D721Med (cell line): ENCODE measurements around the gene SLC5A1.

Source experiments
- DNase-seq: peaks from one replicate; pipeline ENCODE4 v3.0.0; 2011; ENCODE audit warnings: low spot score; ENCODE audit not compliant: insufficient read length
- FAIRE-seq: peaks from 2 replicates; lab custom pipeline; 2011; peaks lifted over from hg19 to GRCh38; lab: Jason Lieb, UNC
- TF ChIP-seq, protein P1 (sequence below): IDR thresholded peaks from 2 replicates; pipeline ENCODE4 v1.5.1; 2012; ENCODE audit warnings: mild to moderate bottlenecking, control low read depth; ENCODE audit not compliant: insufficient read depth; ENCODE audit errors: missing control alignments

The SLC5A1 gene

DNA sequence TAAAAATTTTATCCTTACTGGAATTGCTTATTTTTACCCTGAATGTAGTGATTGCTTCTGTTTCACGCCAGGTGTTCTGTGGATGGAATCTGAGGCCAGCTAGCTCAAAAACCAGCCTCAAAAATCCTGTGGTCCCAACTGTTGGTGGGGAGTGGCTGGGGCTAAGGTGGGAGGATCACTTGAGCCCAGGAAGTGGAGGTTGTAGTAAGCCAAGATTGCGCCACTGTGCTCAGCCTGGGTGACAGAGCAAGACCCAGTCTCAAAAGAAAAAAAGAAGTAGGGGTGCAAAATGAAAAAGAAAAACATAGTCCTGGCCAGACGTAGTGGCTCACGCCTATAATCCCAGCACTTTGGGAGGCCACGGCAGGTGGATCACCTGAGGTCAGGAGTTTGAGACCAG, 27.0 kb upstream of the SLC5A1 start:
- TF ChIP-seq, protein P1, sequence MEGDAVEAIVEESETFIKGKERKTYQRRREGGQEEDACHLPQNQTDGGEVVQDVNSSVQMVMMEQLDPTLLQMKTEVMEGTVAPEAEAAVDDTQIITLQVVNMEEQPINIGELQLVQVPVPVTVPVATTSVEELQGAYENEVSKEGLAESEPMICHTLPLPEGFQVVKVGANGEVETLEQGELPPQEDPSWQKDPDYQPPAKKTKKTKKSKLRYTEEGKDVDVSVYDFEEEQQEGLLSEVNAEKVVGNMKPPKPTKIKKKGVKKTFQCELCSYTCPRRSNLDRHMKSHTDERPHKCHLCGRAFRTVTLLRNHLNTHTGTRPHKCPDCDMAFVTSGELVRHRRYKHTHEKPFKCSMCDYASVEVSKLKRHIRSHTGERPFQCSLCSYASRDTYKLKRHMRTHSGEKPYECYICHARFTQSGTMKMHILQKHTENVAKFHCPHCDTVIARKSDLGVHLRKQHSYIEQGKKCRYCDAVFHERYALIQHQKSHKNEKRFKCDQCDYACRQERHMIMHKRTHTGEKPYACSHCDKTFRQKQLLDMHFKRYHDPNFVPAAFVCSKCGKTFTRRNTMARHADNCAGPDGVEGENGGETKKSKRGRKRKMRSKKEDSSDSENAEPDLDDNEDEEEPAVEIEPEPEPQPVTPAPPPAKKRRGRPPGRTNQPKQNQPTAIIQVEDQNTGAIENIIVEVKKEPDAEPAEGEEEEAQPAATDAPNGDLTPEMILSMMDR = no peak
- no peak for DNase-seq
- no peak for FAIRE-seq

DNA sequence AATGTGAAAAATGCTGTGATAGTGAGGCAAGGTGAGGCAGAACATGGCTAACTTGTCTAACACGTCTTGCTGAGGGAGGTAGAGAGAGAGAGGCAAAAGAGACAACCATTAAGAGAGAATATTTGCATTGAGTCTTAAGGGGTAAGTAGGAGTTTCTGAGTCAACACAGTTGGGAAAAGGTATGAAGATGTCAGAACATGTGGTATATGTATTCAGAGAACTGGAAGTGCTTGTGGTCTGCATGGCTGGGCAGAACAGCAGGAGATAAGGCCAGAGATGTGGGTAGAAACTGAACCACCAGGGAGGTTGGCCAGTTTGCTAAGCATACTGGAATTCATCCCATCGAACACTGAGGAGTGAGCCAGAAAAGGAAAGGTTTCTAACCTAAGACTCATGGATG, 25.0 kb upstream of the SLC5A1 start:
- FAIRE-seq = no peak
- no peak for DNase-seq

DNA sequence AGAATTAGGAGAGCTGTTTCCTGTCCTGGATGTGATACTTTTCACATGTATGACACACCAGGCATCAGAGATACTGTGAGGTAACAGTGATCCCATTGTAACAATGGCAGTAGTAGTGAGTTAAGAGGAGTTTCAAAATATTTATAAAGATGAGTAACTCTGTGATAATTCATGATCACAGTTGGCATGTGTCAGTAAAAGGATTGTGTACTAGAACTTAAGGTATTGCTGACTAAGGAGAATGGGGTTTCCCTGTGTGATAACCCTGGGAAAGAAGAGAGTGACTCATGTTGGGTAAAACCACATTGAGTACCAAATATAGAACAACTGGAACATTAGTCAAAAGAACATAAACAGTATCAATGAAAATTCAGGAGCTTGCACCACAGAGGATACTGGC, 22.9 kb upstream of the SLC5A1 start:
- FAIRE-seq (no peak), DNase-seq (no peak)
- TF ChIP-seq, protein P1 = no peak

More for the DNA sequence above, 25.0 kb upstream of the SLC5A1 start:
- TF ChIP-seq, protein P1 = no peak

DNA sequence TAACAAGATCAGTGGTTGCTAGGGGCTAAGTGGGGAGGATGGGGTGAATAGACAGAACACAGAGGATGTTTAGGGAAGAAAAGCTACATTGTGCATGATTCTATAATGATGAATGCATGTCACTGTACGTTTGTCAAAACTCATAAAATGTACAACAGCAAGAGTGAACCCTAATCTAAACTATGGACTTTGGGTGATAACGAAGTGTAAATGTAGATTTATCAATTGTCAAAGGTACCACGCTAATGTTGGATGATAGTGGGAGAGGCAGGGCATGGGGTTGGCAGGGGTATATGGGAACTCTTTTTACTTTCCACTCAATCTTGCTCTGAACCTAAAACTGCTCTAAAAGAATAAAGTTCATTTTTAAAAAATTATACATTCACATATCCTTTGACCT, 21.3 kb upstream of the SLC5A1 start:
- TF ChIP-seq, protein P1 = no peak
- FAIRE-seq (no peak), DNase-seq (no peak)

DNA sequence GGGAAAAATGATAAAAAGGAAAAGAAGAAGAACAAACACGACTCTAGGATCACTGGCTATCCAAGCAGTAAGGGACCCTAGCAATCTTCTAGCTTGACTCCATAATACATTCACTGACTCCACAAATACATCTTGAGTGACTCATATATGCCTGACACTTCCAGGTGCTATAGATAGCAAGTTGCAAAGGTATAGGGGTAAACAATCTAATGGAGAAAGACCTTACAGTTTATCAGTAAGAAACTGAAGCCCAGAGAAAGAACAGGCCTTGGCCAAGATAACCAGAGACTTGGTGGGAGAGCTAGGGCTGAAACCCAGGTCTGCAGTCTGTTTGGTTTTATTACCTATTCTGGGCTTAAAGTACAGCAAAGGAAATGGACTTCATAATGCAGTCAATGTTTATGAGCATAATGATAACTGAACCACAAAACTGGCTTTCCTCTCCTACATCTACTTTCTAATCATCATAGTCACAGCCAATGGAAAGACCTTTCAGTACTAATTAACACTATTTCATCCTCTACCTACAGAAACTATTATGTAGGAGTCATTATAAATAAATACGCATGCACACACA, 19.7 kb upstream of the SLC5A1 start:
- DNase-seq (no peak), FAIRE-seq (no peak)
- TF ChIP-seq, protein P1 = no peak

DNA sequence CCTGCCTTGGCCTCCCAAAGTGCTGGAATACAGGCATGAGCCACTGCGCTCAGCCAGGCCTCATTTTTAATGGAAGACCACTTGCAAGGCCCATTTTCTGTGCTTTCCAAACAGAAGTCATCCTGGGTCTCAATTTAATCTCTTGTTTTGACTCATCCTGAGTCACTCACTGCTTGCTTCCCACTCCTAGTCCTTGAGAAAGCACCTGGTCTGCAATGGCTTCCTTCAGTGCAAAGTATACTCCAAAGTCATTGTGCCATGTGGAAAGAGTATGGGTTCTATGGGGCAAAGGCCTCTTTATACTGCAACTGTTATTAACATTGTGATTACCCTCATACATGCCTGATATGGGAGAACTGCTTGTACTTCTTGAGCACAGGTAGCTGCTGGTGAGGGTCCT, 18.3 kb upstream of the SLC5A1 start:
- no peak for FAIRE-seq
- TF ChIP-seq, protein P1 = no peak
- no peak for DNase-seq

DNA sequence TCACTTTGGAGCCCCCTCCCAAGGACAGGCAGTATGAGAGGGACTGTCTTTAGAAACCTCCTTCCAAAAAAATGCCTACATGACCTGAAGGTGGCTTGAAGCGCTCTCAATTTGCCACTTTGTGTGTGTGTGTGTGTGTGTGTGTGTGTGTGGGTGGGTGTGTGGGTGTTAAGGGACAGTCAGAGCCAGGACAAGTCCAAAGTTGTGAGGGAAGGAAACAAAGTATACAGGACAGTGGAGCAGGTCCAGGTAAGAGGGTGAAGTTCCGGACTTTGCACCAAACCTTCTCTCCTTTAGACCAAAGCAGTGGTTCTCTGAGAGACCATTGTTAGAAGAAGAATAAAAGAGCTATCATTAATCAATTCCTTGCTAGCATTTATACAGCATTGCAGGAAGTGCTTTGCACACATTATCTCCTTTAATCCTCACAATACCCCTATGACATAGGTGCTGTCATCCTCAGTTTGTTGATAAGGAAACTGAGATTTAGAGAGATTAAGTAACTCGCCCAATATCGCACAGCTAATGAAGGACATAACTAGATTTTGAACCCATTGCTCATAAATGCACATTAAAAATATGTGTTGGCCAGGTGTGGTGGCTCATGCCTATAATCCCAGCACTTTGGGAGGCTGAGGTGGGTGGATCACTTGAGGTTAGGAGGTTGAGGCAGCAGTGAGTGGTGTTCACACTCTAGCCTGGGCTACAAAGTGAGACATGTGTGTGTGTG, 12.4 kb upstream of the SLC5A1 start:
- FAIRE-seq (no peak), DNase-seq (no peak)
- TF ChIP-seq, protein P1 = no peak
